ENCODE data around the gene HTD2. TPM values are rescaled to one million over a fixed set of nuclear protein-coding genes. Genes with fewer than 3 reads are reported as not detected.

The HTD2 gene
- total and polyA plus RNA-seq, 3 experiments from 2014 or later, result 12.4 to 29.6 (median 14.6) TPM

DNA sequence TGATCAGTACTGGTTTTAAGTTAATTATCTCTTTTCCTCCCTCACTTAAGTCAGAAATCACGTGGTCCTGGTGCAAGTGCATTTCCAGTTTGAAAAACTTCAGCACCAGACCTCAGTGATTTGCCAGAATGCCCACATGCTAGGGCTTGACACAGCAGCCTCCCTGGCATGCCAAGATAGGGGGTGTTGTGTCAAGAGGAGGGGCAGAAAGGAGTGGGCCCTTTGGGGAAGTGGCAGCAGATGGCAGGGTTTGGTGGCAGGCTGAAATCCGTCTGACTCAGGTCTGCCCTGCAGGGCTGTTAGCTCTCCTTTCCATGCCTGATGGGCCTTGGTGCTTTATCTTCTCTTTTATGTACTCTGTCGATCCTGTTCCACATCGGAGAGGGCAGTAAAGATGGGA is 49.7 kb downstream of the HTD2 start:
- CTCF ChIA-PET, result no interaction called here

DNA sequence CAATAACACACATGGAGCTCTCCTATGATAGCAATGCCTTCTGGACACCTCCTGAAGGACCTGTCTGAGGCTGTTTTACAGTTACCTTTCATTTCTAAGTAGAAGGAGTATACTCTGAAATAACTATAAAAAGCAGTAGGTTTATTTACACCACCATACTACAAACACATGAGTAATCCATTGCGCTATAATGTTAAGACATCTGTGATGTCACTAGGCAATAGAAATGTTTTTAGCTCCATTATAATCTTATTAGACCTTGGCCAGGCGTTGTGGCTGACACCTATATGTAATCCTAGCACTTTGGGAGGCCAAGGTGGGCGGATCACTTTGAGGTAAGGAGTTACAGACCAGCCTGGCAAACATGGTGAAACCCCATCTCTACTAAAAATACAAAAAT is 51.1 kb downstream of the HTD2 start:
- POLR2A ChIA-PET, result no interaction called here
- peak overlapping the region in 4 of 8 donors; percentile 2 to 47 (median 30) for H3K27ac Mint-ChIP-seq

More for the DNA sequence above, 49.7 kb downstream of the HTD2 start:
- no peak overlapping the region for H3K4me3 Mint-ChIP-seq
- Histone ChIP-seq H3K9me3 (ENCODE audit: low read length) (no peaks in the 10 kb centered on the region), H3K27me3 (ENCODE audit: insufficient read depth, low read length, poor library complexity, severe bottlenecking) (no peaks in the 10 kb centered on the region), H3K36me3 (ENCODE audit: insufficient read depth, low read length) (no peaks in the 10 kb centered on the region), H3K4me1 (ENCODE audit: insufficient read depth, low read length) (peaks cover 8% of the 10 kb centered on the region), H3K4me3 (ENCODE audit: low read length) (no peak overlapping the region), H3K27ac (ENCODE audit: low read depth, low read length) (no peak overlapping the region)
- H3K27ac Mint-ChIP-seq, result no peak overlapping the region
- H3K4me1 Mint-ChIP-seq, result peaks cover 19 to 39% (median 31%) of the 10 kb centered on the region in 3 donors
- POLR2A ChIA-PET, result no interaction called here
- DNase-seq, result no peak
- peaks cover 0 to 7% (median 2%) of the 10 kb centered on the region in 3 donors for H3K36me3 Mint-ChIP-seq
- H3K9me3 Mint-ChIP-seq, result no peaks in the 10 kb centered on the region
- no peaks in the 10 kb centered on the region for H3K27me3 Mint-ChIP-seq

DNA sequence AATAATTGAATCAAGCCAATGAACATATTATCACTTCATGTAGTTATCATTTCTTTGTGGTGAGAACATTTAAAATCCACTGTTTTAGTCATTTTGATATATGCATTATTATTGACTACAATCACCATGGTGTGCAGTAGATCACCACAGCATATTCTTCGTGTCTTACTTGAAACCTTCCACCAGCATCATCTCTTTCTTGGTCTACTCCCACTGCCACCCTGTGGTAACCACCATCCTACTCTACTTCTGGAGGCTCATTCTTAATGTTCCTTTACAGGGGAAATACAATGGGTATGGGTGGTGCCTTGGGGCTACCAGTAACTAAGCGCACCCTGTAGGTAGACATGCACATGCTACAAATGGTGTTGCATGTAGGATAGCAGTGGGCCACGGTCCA is 51.8 kb downstream of the HTD2 start:
- Histone ChIP-seq H3K9me3 (ENCODE audit: low read length) (no peaks in the 10 kb centered on the region), H3K36me3 (ENCODE audit: insufficient read depth, low read length) (no peaks in the 10 kb centered on the region), H3K27ac (ENCODE audit: low read depth, low read length) (no peak overlapping the region), H3K27me3 (ENCODE audit: insufficient read depth, low read length, poor library complexity, severe bottlenecking) (no peaks in the 10 kb centered on the region), H3K4me1 (ENCODE audit: insufficient read depth, low read length) (peaks cover 8% of the 10 kb centered on the region), H3K4me3 (ENCODE audit: low read length) (no peak overlapping the region)
- H3K4me1 Mint-ChIP-seq, result peaks cover 16 to 28% (median 20%) of the 10 kb centered on the region in 3 donors
- H3K27me3 Mint-ChIP-seq, result no peaks in the 10 kb centered on the region
- DNase-seq, result no peak
- ChIA-PET CTCF (no interaction called here), POLR2A (no interaction called here)
- H3K4me3 Mint-ChIP-seq, result no peak overlapping the region
- H3K27ac Mint-ChIP-seq, result peak overlapping the region in 1 of 8 donors; percentile 33
- no peaks in the 10 kb centered on the region for H3K36me3 Mint-ChIP-seq
- H3K9me3 Mint-ChIP-seq, result no peaks in the 10 kb centered on the region

More for the DNA sequence above, 51.1 kb downstream of the HTD2 start:
- peaks cover 0 to 2% (median 0%) of the 10 kb centered on the region in 3 donors for H3K36me3 Mint-ChIP-seq
- H3K4me1 Mint-ChIP-seq, result peaks cover 19 to 31% (median 23%) of the 10 kb centered on the region in 3 donors
- no peak for DNase-seq
- CTCF ChIA-PET, result no interaction called here
- H3K27me3 Mint-ChIP-seq, result no peaks in the 10 kb centered on the region
- Histone ChIP-seq H3K4me3 (ENCODE audit: low read length) (no peak overlapping the region), H3K27me3 (ENCODE audit: insufficient read depth, low read length, poor library complexity, severe bottlenecking) (no peaks in the 10 kb centered on the region), H3K4me1 (ENCODE audit: insufficient read depth, low read length) (peaks cover 8% of the 10 kb centered on the region), H3K36me3 (ENCODE audit: insufficient read depth, low read length) (no peaks in the 10 kb centered on the region), H3K9me3 (ENCODE audit: low read length) (no peaks in the 10 kb centered on the region), H3K27ac (ENCODE audit: low read depth, low read length) (no peak overlapping the region)
- no peaks in the 10 kb centered on the region for H3K9me3 Mint-ChIP-seq
- H3K4me3 Mint-ChIP-seq, result no peak overlapping the region

DNA sequence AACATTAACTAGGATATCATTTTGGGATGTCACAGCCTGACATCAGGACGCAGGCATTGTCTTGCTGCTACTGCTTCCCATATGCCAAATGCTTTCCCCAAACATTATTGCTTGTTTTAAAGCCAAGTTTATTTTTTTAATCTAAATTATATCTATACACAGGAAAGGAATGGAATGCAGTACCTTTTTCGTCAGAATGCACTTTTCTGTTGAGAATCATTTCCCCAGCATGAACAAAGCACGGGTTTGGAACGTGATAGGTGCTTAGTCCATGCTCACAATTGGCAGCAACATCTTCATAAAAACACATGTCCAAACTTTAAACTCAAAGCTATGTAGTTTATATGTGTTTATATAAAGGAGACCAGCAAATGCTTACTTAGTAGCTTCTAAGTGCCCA is 52.5 kb downstream of the HTD2 start:
- no peak for DNase-seq
- no peaks in the 10 kb centered on the region for H3K27me3 Mint-ChIP-seq
- Histone ChIP-seq H3K27ac (ENCODE audit: low read depth, low read length) (no peak overlapping the region), H3K36me3 (ENCODE audit: insufficient read depth, low read length) (no peaks in the 10 kb centered on the region), H3K27me3 (ENCODE audit: insufficient read depth, low read length, poor library complexity, severe bottlenecking) (no peaks in the 10 kb centered on the region), H3K4me1 (ENCODE audit: insufficient read depth, low read length) (peaks cover 6% of the 10 kb centered on the region), H3K4me3 (ENCODE audit: low read length) (no peak overlapping the region), H3K9me3 (ENCODE audit: low read length) (no peaks in the 10 kb centered on the region)
- H3K36me3 Mint-ChIP-seq, result no peaks in the 10 kb centered on the region
- H3K27ac Mint-ChIP-seq, result no peak overlapping the region
- ChIA-PET POLR2A (interaction anchor here (0.5 kb wide), 1 partner anchor 370 kb away, joined by 3 read pairs; no protein-coding TSS in a partner anchor), CTCF (no interaction called here)
- no peaks in the 10 kb centered on the region for H3K9me3 Mint-ChIP-seq
- no peak overlapping the region for H3K4me3 Mint-ChIP-seq
- peaks cover 12 to 25% (median 20%) of the 10 kb centered on the region in 3 donors for H3K4me1 Mint-ChIP-seq

DNA sequence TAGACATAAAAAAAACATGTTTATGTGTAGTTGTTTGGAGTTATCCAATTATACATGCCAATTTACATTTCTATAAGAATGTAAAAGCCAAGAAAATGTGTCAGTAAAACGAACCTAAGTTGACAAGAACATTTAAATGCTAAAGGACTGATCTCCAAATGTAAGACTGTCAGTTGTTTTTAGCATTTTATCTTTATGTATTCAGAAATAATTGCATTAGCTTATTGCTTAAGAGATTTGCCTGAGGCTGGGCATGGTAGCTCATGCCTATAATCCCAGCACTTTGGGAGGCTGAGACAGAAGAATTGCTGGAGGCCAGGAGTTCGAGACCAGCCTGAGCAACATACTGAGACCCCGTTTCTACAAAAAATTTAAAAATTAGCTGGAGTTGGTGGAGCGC is 53.3 kb downstream of the HTD2 start:
- Mint-ChIP-seq H3K27me3 (no peaks in the 10 kb centered on the region), H3K4me3 (no peak overlapping the region)
- CTCF ChIA-PET, result no interaction called here

DNA sequence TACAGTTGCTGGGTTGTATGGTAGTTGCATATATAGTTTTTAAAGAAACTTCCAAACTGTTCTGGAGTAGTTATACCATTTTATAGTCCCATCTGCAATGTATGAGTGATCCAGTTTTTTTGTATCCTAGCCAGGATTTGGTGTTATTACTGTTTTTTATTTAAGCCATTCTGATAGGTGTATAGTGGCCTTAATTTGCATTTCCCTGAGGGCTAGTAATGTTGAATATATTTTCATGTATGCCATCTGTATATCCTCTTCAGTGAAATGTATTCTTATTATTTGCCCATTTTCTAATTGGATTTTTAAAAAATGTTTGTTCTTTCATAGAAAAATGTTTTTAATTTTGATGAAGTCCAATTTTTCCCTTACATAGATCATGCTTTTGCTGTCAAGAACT is 55.5 kb downstream of the HTD2 start:
- ChIA-PET CTCF (no interaction called here), POLR2A (no interaction called here)
- no peak overlapping the region for H3K4me3 Mint-ChIP-seq
- Histone ChIP-seq H3K9me3 (ENCODE audit: low read length) (no peaks in the 10 kb centered on the region), H3K36me3 (ENCODE audit: insufficient read depth, low read length) (no peaks in the 10 kb centered on the region), H3K27me3 (ENCODE audit: insufficient read depth, low read length, poor library complexity, severe bottlenecking) (no peaks in the 10 kb centered on the region), H3K27ac (ENCODE audit: low read depth, low read length) (no peak overlapping the region), H3K4me3 (ENCODE audit: low read length) (no peak overlapping the region), H3K4me1 (ENCODE audit: insufficient read depth, low read length) (no peaks in the 10 kb centered on the region)
- H3K27me3 Mint-ChIP-seq, result no peaks in the 10 kb centered on the region
- peaks cover 1 to 8% (median 2%) of the 10 kb centered on the region in 3 donors for H3K36me3 Mint-ChIP-seq
- H3K9me3 Mint-ChIP-seq, result no peaks in the 10 kb centered on the region
- no peak for DNase-seq
- H3K4me1 Mint-ChIP-seq, result peaks cover 29 to 44% (median 37%) of the 10 kb centered on the region in 3 donors
- no peak overlapping the region for H3K27ac Mint-ChIP-seq

More for the DNA sequence above, 53.3 kb downstream of the HTD2 start:
- H3K36me3 Mint-ChIP-seq, result no peaks in the 10 kb centered on the region
- peaks cover 9 to 25% (median 22%) of the 10 kb centered on the region in 3 donors for H3K4me1 Mint-ChIP-seq
- H3K9me3 Mint-ChIP-seq, result no peaks in the 10 kb centered on the region
- H3K27ac ChIP-seq (ENCODE audit: low read depth, low read length), result no peak overlapping the region
- no peaks in the 10 kb centered on the region for H3K4me1 ChIP-seq (ENCODE audit: insufficient read depth, low read length)
- no peaks in the 10 kb centered on the region for H3K27me3 ChIP-seq (ENCODE audit: insufficient read depth, low read length, poor library complexity, severe bottlenecking)
- no peak overlapping the region for H3K4me3 ChIP-seq (ENCODE audit: low read length)
- DNase-seq, result no peak
- no peaks in the 10 kb centered on the region for H3K36me3 ChIP-seq (ENCODE audit: insufficient read depth, low read length)
- POLR2A ChIA-PET, result interaction anchor here (0.5 kb wide), 1 partner anchor 371 kb away, joined by 3 read pairs; no protein-coding TSS in a partner anchor
- no peaks in the 10 kb centered on the region for H3K9me3 ChIP-seq (ENCODE audit: low read length)
- H3K27ac Mint-ChIP-seq, result no peak overlapping the region

DNA sequence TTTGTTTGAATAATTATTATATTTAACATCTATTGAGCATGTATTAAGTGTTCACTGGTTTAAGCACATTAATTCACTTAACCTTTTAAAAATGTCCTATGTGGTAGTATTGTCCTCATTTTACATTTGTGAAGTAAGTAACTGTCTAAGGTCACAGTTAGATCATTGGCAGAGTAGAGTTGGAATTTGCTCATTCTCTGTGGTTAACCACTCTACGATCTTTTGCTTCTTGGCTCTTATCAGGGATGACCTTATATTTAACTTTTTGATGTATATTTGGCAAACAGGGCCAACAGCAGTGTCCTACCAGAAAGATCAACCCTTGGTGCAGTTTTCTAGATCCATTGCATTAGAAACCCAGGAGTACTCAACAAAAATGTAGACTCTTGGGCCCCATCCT is 60.4 kb downstream of the HTD2 start:
- no peaks in the 10 kb centered on the region for H3K36me3 ChIP-seq (ENCODE audit: insufficient read depth, low read length)
- peak overlapping the region in 3 of 8 donors; percentile 56 to 79 (median 76) for H3K27ac Mint-ChIP-seq
- no peak overlapping the region for H3K4me3 ChIP-seq (ENCODE audit: low read length)
- H3K36me3 Mint-ChIP-seq, result peaks cover 7 to 20% (median 9%) of the 10 kb centered on the region in 3 donors
- DNase-seq, result no peak
- no peak overlapping the region for H3K4me3 Mint-ChIP-seq
- H3K27me3 ChIP-seq (ENCODE audit: insufficient read depth, low read length, poor library complexity, severe bottlenecking), result no peaks in the 10 kb centered on the region
- H3K27ac ChIP-seq (ENCODE audit: low read depth, low read length), result no peak overlapping the region
- H3K9me3 Mint-ChIP-seq, result no peaks in the 10 kb centered on the region
- peaks cover 22 to 36% (median 31%) of the 10 kb centered on the region in 3 donors for H3K4me1 Mint-ChIP-seq
- H3K27me3 Mint-ChIP-seq, result no peaks in the 10 kb centered on the region
- no peaks in the 10 kb centered on the region for H3K4me1 ChIP-seq (ENCODE audit: insufficient read depth, low read length)
- POLR2A ChIA-PET, result no interaction called here
- CTCF ChIA-PET, result interaction anchor here (1.0 kb wide), 1 partner anchor 125 kb away, joined by 3 read pairs; no protein-coding TSS in a partner anchor
- no peaks in the 10 kb centered on the region for H3K9me3 ChIP-seq (ENCODE audit: low read length)

DNA sequence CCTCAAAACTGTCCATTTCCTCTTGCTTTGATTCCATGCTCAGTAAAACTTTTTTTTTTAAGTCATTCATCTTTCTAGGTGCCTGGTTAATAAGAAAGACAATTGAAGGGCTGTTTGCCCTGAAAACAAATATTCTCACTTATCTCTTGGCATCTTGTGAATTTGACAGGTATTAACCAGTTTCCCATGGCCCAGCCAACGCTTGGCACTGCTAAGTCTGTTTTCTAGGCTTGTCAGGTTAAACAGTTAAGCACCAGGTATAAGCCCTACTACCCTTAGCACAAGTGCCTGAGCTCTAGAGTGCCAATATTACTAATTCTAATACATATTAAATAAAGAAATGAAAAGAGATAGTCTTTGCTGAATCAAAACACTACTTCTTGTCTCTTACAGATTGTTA is 62.7 kb downstream of the HTD2 start:
- Mint-ChIP-seq H3K4me1 (peaks cover 22 to 29% (median 25%) of the 10 kb centered on the region in 3 donors), H3K9me3 (no peaks in the 10 kb centered on the region), H3K27me3 (no peaks in the 10 kb centered on the region), H3K27ac (no peak overlapping the region), H3K36me3 (peaks cover 9 to 27% (median 12%) of the 10 kb centered on the region in 3 donors), H3K4me3 (no peak overlapping the region)
- Histone ChIP-seq H3K27ac (ENCODE audit: low read depth, low read length) (no peak overlapping the region), H3K36me3 (ENCODE audit: insufficient read depth, low read length) (no peaks in the 10 kb centered on the region), H3K9me3 (ENCODE audit: low read length) (no peaks in the 10 kb centered on the region), H3K4me3 (ENCODE audit: low read length) (no peak overlapping the region), H3K4me1 (ENCODE audit: insufficient read depth, low read length) (no peaks in the 10 kb centered on the region), H3K27me3 (ENCODE audit: insufficient read depth, low read length, poor library complexity, severe bottlenecking) (no peaks in the 10 kb centered on the region)
- POLR2A ChIA-PET, result no interaction called here
- CTCF ChIA-PET, result no interaction called here
- no peak for DNase-seq
